ENCODE data around the gene GFOD1. TPM values are rescaled to one million over a fixed set of nuclear protein-coding genes. Genes with fewer than 3 reads are reported as not detected.

The GFOD1 gene
- total RNA-seq, 8 experiments from 2014 or later = 2.8 to 40.0 (median 9.4) TPM

DNA sequence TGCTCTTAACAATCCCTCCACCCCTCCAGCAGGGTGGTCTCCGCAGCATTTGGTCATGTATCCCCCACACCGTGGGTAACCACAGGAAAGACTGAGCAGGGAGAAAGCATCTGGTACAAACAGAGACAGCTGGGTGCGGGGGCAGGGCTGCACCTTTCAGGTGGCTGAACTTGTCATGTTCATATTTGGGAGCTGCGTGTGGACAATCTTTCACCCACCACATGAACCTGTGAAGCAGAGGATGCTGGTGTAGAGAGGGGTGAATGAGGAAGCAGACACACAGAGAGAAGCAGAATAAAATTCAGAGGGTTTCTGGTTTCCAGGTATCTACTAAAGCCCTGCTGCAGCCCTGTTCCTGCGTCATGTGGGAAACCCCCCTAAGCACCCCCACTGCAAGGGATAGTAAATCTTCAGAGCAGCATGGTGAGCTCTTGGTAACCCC lies 8.9 kb downstream of the GFOD1 start:
- peaks cover 0 to 3% of the 10 kb centered on the region in 2 donors for H3K4me1 ChIP-seq (replicated peaks in 1 of 2)
- in situ Hi-C loops (cut with MboI; ENCODE audit: low pct_unique_long_range_greater_than_20kb in 2 of 9, low sequenced_read_pairs in 9 of 9, unreplicated experiment in 9 of 9) = no loop called here
- ATAC-seq (replicated peaks in 6 of 8) = peak in 3 of 8 experiments; percentile 70 to 75 (median 70)
- H3K27ac ChIP-seq = no peak overlapping the region
- 80 to 100% (median 85%) methylated on average over 1 to 4 of the region's 5 CpGs; no CpG with 5 or more reads in 4 of the 10 experiments for WGBS, 10 experiments
- no peak overlapping the region for H3K4me3 ChIP-seq

- in situ Hi-C loops (cut with MboI; ENCODE audit: low pct_unique_long_range_greater_than_20kb in 2 of 9, low sequenced_read_pairs in 9 of 9, unreplicated experiment in 9 of 9) = no loop called here
- no peak for ATAC-seq (replicated peaks in 6 of 8)
- H3K27ac ChIP-seq = no peak overlapping the region
- 89 to 100% (median 98%) methylated on average over 2 to 3 of the region's 3 CpGs; no CpG with 5 or more reads in 1 of the 10 experiments for WGBS, 10 experiments
- H3K4me3 ChIP-seq = no peak overlapping the region
- peaks cover 10 to 18% of the 10 kb centered on the region in 2 donors for H3K4me1 ChIP-seq (replicated peaks in 1 of 2)
Measured at GRCh38 chr6:13474787-13475186, 12.6 kb downstream of the GFOD1 start.

DNA sequence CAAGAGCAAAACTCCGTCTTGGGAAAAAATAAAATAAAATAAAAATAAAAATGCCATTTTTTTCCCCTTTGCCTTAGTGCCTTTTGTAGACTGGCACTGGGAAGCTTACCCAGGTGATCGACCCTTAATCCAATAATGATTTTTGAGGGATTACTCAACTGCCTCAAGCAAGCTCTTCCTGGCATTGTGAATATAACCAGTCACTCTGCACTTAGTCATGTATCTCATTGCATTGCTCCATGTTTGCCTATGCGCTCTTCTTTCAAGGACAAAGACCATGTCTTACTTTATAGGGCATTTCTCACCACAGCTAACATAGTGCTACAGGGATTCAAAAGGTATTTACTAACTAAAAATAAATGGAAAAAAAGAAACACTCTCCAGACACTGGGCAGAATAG lies 13.0 kb downstream of the GFOD1 start:
- in situ Hi-C loops (cut with MboI; ENCODE audit: low pct_unique_long_range_greater_than_20kb in 2 of 9, low sequenced_read_pairs in 9 of 9, unreplicated experiment in 9 of 9) = no loop called here
- no peak for ATAC-seq (replicated peaks in 6 of 8)
- Histone ChIP-seq H3K4me1 (replicated peaks in 1 of 2) (peaks cover 10 to 20% of the 10 kb centered on the region in 2 donors), H3K27ac (no peak overlapping the region), H3K4me3 (no peak overlapping the region)
- 75 to 100% (median 100%) methylated on average over 1 to 3 of the region's 3 CpGs for WGBS, 10 experiments

- no peak overlapping the region for H3K27ac ChIP-seq
- peaks cover 10 to 20% of the 10 kb centered on the region in 2 donors for H3K4me1 ChIP-seq (replicated peaks in 1 of 2)
- no peak overlapping the region for H3K4me3 ChIP-seq
- WGBS, 10 experiments = 51 to 100% (median 90%) methylated on average over 1 to 6 of the region's 8 CpGs; no CpG with 5 or more reads in 6 of the 10 experiments
- in situ Hi-C loops (cut with MboI; ENCODE audit: low pct_unique_long_range_greater_than_20kb in 2 of 9, low sequenced_read_pairs in 9 of 9, unreplicated experiment in 9 of 9) = no loop called here
- ATAC-seq (replicated peaks in 6 of 8) = no peak
Measured at GRCh38 chr6:13473768-13474165, 13.6 kb downstream of the GFOD1 start.

DNA sequence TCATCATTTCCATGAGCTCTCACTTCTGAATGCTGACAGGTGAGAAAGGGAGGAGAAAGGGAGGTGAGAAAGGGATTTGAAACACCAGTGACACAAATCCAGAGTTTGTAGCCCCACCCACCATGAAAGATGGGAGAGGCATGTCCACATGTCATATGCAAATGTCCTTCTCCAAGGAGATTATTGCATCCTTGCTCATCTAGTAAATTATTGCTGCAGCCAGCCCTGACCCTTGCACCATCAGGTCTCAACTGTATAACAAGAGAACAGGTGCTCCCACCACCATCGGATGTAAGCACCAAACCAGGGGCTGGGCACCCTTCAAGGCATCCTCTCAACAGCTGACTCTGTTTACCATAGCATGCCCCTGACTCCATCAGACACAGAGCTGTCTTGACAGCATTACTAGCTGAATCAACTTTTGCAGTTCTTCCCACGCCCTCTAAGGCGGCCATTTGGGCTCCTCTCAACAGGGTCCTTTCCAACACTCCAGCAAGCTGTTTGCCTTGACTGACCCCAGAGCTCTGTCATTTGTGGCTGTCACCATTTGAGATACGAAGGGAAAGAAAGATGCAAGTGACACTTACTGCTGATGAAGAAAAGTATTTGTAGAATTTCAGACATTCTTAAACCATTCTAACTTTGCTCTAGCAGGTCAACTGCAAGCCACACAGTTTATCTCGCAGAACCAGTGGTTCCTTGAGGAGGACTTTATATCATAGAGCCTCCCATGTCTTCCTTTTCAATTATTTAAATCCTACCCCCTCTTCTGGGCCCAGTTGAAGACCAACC lies 14.2 kb downstream of the GFOD1 start:
- peak in 2 of 8 experiments; percentile 40 to 54 for ATAC-seq (replicated peaks in 6 of 8)
- no peak overlapping the region for H3K4me3 ChIP-seq
- WGBS, 10 experiments = 40 to 100% (median 92%) methylated on average over 1 to 5 of the region's 5 CpGs; no CpG with 5 or more reads in 1 of the 10 experiments
- H3K4me1 ChIP-seq (replicated peaks in 1 of 2) = peaks cover 10 to 17% of the 10 kb centered on the region in 2 donors
- no peak overlapping the region for H3K27ac ChIP-seq
- in situ Hi-C loops (cut with MboI; ENCODE audit: low pct_unique_long_range_greater_than_20kb in 2 of 9, low sequenced_read_pairs in 9 of 9, unreplicated experiment in 9 of 9) = no loop called here

GRCh38 chr6:13472099-13472498 lies 15.3 kb downstream of the GFOD1 start:
- Histone ChIP-seq H3K27ac (no peak overlapping the region), H3K4me1 (replicated peaks in 1 of 2) (peaks cover 10 to 21% of the 10 kb centered on the region in 2 donors), H3K4me3 (no peak overlapping the region)
- in situ Hi-C loops (cut with MboI; ENCODE audit: low pct_unique_long_range_greater_than_20kb in 2 of 9, low sequenced_read_pairs in 9 of 9, unreplicated experiment in 9 of 9) = no loop called here
- peak in 3 of 8 experiments; percentile 64 to 73 (median 71) for ATAC-seq (replicated peaks in 6 of 8)
- 0 to 100% (median 36%) methylated on average over 1 to 4 of the region's 4 CpGs; no CpG with 5 or more reads in 3 of the 10 experiments for WGBS, 10 experiments

DNA sequence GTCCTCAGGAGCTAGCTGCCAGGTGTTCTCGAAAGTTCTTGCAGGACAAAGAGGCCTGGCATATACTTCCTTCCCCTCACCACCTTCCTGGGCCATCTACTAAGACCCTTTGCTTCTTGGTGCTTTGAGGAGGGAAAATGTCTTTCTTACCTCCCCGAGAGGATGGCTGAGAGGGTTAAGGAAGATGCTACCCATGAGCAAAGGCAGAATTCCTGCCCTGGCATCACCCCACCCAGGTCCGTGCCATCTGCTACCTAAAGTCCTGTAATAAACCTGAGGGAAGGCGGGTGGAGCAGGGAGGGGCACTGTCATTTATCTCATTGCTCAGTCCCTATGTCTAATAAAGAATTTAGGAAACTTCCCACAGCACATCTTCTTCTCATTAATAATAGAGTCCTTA lies 16.2 kb downstream of the GFOD1 start:
- no peak overlapping the region for H3K4me3 ChIP-seq
- H3K27ac ChIP-seq = no peak overlapping the region
- WGBS, 10 experiments = 63 to 100% (median 93%) methylated on average over 1 to 4 of the region's 4 CpGs; no CpG with 5 or more reads in 4 of the 10 experiments
- ATAC-seq (replicated peaks in 6 of 8) = no peak
- H3K4me1 ChIP-seq (replicated peaks in 1 of 2) = peaks cover 10 to 26% of the 10 kb centered on the region in 2 donors
- in situ Hi-C loops (cut with MboI; ENCODE audit: low pct_unique_long_range_greater_than_20kb in 2 of 9, low sequenced_read_pairs in 9 of 9, unreplicated experiment in 9 of 9) = no loop called here

- Histone ChIP-seq H3K4me3 (no peak overlapping the region), H3K4me1 (replicated peaks in 1 of 2) (peaks cover 10 to 26% of the 10 kb centered on the region in 2 donors), H3K27ac (peak overlapping the region; percentile 41 to 54)
- in situ Hi-C loops (cut with MboI; ENCODE audit: low pct_unique_long_range_greater_than_20kb in 2 of 9, low sequenced_read_pairs in 9 of 9, unreplicated experiment in 9 of 9) = no loop called here
- WGBS, 10 experiments = 20 to 91% (median 60%) methylated on average over 1 to 4 of the region's 10 CpGs; no CpG with 5 or more reads in 2 of the 10 experiments
- peak in 7 of 8 experiments; percentile 7 to 80 (median 56) for ATAC-seq (replicated peaks in 6 of 8)
Measured at GRCh38 chr6:13470238-13471140, 16.9 kb downstream of the GFOD1 start.

GRCh38 chr6:13469693-13470092 lies 17.7 kb downstream of the GFOD1 start:
- in situ Hi-C loops (cut with MboI; ENCODE audit: low pct_unique_long_range_greater_than_20kb in 2 of 9, low sequenced_read_pairs in 9 of 9, unreplicated experiment in 9 of 9) = no loop called here
- H3K4me1 ChIP-seq (replicated peaks in 1 of 2) = peaks cover 10 to 26% of the 10 kb centered on the region in 2 donors
- ATAC-seq (replicated peaks in 6 of 8) = no peak
- WGBS, 10 experiments = 92 to 100% (median 100%) methylated on average over 2 of the region's 2 CpGs; no CpG with 5 or more reads in 6 of the 10 experiments
- peak overlapping the region in 1 of 2 donors; percentile 54 for H3K27ac ChIP-seq
- H3K4me3 ChIP-seq = no peak overlapping the region

DNA sequence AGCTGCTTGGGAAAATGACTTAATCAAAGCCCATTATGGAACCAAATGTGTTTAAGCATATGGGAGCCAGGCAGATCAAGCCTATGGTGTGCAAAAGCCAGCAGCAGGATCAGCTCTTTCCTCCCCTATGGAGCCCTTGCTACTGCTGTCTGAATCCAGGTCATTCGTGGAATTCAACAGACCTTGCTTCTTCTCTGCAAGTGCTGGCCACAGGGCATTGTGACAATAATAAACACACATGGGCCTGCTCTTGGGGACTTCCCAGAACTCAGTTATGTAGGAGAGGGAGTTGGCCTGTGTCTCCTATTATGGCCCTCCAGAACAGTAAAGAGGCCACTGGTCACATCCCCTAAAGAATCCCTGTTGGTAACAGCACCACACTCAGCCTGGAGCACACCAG lies 18.6 kb downstream of the GFOD1 start:
- ATAC-seq (replicated peaks in 6 of 8) = no peak
- in situ Hi-C loops (cut with MboI; ENCODE audit: low pct_unique_long_range_greater_than_20kb in 2 of 9, low sequenced_read_pairs in 9 of 9, unreplicated experiment in 9 of 9) = no loop called here
- H3K4me1 ChIP-seq (replicated peaks in 1 of 2) = peaks cover 10 to 26% of the 10 kb centered on the region in 2 donors
- 100% methylated on average over 1 of the region's 1 CpG; no CpG with 5 or more reads in 9 of the 10 experiments for WGBS, 10 experiments
- H3K4me3 ChIP-seq = no peak overlapping the region
- no peak overlapping the region for H3K27ac ChIP-seq

DNA sequence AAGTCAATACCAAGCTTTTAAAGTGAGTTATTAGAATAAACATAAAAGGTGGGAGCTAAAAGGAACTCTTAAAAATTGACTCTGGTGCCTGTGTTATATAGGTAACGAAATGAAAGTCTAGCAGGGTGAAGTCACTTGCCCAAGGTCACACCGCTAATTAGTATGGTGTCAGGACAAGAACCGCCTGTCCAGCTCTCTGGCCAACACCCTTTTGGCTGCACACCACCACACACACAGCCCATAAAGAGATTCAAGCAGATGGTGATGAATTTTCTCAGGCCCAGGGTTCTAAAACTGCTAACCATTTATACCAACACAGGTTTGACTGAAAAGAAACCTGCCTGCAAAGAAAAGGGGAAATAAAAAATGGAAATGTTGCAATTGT lies 20.2 kb downstream of the GFOD1 start:
- Histone ChIP-seq H3K27ac (no peak overlapping the region), H3K4me1 (replicated peaks in 1 of 2) (peaks cover 19 to 40% of the 10 kb centered on the region in 2 donors), H3K4me3 (no peak overlapping the region)
- WGBS, 10 experiments = 17 to 100% (median 90%) methylated on average over 1 to 3 of the region's 3 CpGs; no CpG with 5 or more reads in 1 of the 10 experiments
- peak in 2 of 8 experiments; percentile 46 to 52 for ATAC-seq (replicated peaks in 6 of 8)
- in situ Hi-C loops (cut with MboI; ENCODE audit: low pct_unique_long_range_greater_than_20kb in 2 of 9, low sequenced_read_pairs in 9 of 9, unreplicated experiment in 9 of 9) = no loop called here

GRCh38 chr6:13466304-13467215 lies 20.8 kb downstream of the GFOD1 start:
- H3K4me1 ChIP-seq (replicated peaks in 1 of 2) = peaks cover 19 to 40% of the 10 kb centered on the region in 2 donors
- 33 to 100% (median 80%) methylated on average over 1 to 5 of the region's 6 CpGs; no CpG with 5 or more reads in 3 of the 10 experiments for WGBS, 10 experiments
- H3K4me3 ChIP-seq = no peak overlapping the region
- ATAC-seq (replicated peaks in 6 of 8) = peak in 3 of 8 experiments; percentile 9 to 44 (median 11)
- no peak overlapping the region for H3K27ac ChIP-seq
- in situ Hi-C loops (cut with MboI; ENCODE audit: low pct_unique_long_range_greater_than_20kb in 2 of 9, low sequenced_read_pairs in 9 of 9, unreplicated experiment in 9 of 9) = no loop called here
